Loucy (cell line): ENCODE measurements around the gene GGA3.

Source experiments
- H2AFZ ChIP-seq: fragments of 200-600 bp; sonication (generic); 2 replicates; pipeline ENCODE4 v1.6.0; 2016; ENCODE audit warnings: antibody characterized with exemption, mild to moderate bottlenecking, low read length, moderate library complexity
- H3F3A ChIP-seq: fragments of 200-600 bp; 2 replicates; pipeline ENCODE4 v1.6.0; 2016; ENCODE audit warnings: antibody characterized with exemption, low read depth, mild to moderate bottlenecking
- H3K27me3 ChIP-seq: fragments of 200-600 bp; sonication (generic); 2 replicates; pipeline ENCODE4 v1.6.1; 2014; ENCODE audit warnings: low read length, mild to moderate bottlenecking; ENCODE audit not compliant: insufficient read depth, poor library complexity, severe bottlenecking
- H3K36me3 ChIP-seq: fragments of 200-600 bp; sonication (generic); 2 replicates; pipeline ENCODE4 v1.6.1; 2016; ENCODE audit warnings: low read length; ENCODE audit not compliant: insufficient read depth
- H3K4me1 ChIP-seq: fragments of 200-600 bp; sonication (generic); 2 replicates; pipeline ENCODE4 v1.5.1; 2014; ENCODE audit warnings: low read length, mild to moderate bottlenecking; ENCODE audit not compliant: insufficient read depth, poor library complexity, severe bottlenecking
- H3K4me2 ChIP-seq: fragments of 200-600 bp; sonication (generic); 2 replicates; pipeline ENCODE4 v1.6.0; 2014; ENCODE audit warnings: antibody characterized with exemption, low read length, low read depth, mild to moderate bottlenecking; ENCODE audit not compliant: poor library complexity, severe bottlenecking
- H3K4me3 ChIP-seq: fragments of 200-600 bp; sonication (generic); 2 replicates; pipeline ENCODE4 v1.5.1; 2014; ENCODE audit warnings: low read length, mild to moderate bottlenecking, mixed read lengths; ENCODE audit not compliant: poor library complexity, severe bottlenecking
- H3K79me2 ChIP-seq: fragments of 200-600 bp; sonication (generic); 2 replicates; pipeline ENCODE4 v1.6.1; 2014; ENCODE audit warnings: low read length; ENCODE audit not compliant: insufficient read depth
- H3K9ac ChIP-seq: fragments of 200-600 bp; sonication (generic); 2 replicates; pipeline ENCODE4 v1.6.0; 2014; ENCODE audit warnings: mild to moderate bottlenecking, low read depth, low read length, moderate library complexity; ENCODE audit not compliant: poor library complexity, severe bottlenecking
- H3K9me2 ChIP-seq: fragments of 200-600 bp; sonication (generic); replicated peaks from 2 replicates; pipeline ENCODE4 v1.6.1; 2016; ENCODE audit warnings: low read depth, low read length, mixed read lengths
- H3K9me3 ChIP-seq: fragments of 200-600 bp; sonication (generic); 2 replicates; pipeline ENCODE4 v1.6.1; 2014; ENCODE audit warnings: mild to moderate bottlenecking, antibody characterized with exemption, low read length, low read depth; ENCODE audit not compliant: insufficient read depth
- H4K20me1 ChIP-seq: fragments of 200-600 bp; sonication (generic); 2 replicates; pipeline ENCODE4 v1.6.0; 2014; ENCODE audit warnings: antibody characterized with exemption, low read length, mild to moderate bottlenecking; ENCODE audit not compliant: insufficient read depth, poor library complexity, severe bottlenecking
- EZH2phosphoT487 ChIP-seq: fragments of 200-600 bp; IDR thresholded peaks from 2 replicates; pipeline ENCODE4 v1.6.1; 2018; ENCODE audit warnings: antibody characterized with exemption, mild to moderate bottlenecking, moderate library complexity, borderline replicate concordance
- TF ChIP-seq, protein P1 (sequence below): fragments of 200-600 bp; sonication (generic); conservative IDR thresholded peaks from 2 replicates; pipeline ENCODE4 v1.5.1; 2014; ENCODE audit warnings: mild to moderate bottlenecking, antibody characterized with exemption, low read length

GGA3 gene

DNA sequence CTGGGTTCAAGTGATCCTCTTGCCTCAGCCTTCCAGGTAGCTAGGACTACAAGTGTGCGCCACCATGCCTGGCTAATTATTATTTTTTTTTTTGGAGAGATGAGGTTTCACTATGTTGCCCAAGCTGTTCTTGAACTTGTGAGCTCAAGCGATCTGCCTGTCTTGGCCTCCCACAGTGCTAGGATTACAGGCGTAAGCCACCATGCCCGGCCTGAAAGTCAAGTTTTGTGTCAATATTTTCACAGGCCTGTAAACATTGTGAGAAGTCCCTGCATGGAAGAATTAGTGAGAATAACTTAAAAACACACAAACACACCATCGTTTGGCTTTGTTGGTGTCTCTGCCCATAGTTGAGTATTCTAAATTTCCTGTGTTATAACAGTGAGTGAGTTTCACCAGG, 33.7 kb downstream of the GGA3 start:
- Histone ChIP-seq H2AFZ (no peak overlapping the region), H3K9ac (no peak overlapping the region), H3K4me1 (no peaks in the 10 kb centered on the region), H3K79me2 (no peaks in the 10 kb centered on the region), H4K20me1 (no peaks in the 10 kb centered on the region), H3K36me3 (peaks cover 70% of the 10 kb centered on the region; the same call in 1 of the 2 replicates), H3F3A (no peaks in the 10 kb centered on the region), H3K27me3 (no peaks in the 10 kb centered on the region), H3K9me3 (no peaks in the 10 kb centered on the region), H3K4me3 (no peak overlapping the region), H3K9me2 (no peaks in the 10 kb centered on the region), H3K4me2 (no peak overlapping the region)
- no peak for TF ChIP-seq EZH2phosphoT487
- TF ChIP-seq, protein P1, sequence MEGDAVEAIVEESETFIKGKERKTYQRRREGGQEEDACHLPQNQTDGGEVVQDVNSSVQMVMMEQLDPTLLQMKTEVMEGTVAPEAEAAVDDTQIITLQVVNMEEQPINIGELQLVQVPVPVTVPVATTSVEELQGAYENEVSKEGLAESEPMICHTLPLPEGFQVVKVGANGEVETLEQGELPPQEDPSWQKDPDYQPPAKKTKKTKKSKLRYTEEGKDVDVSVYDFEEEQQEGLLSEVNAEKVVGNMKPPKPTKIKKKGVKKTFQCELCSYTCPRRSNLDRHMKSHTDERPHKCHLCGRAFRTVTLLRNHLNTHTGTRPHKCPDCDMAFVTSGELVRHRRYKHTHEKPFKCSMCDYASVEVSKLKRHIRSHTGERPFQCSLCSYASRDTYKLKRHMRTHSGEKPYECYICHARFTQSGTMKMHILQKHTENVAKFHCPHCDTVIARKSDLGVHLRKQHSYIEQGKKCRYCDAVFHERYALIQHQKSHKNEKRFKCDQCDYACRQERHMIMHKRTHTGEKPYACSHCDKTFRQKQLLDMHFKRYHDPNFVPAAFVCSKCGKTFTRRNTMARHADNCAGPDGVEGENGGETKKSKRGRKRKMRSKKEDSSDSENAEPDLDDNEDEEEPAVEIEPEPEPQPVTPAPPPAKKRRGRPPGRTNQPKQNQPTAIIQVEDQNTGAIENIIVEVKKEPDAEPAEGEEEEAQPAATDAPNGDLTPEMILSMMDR: no peak

DNA sequence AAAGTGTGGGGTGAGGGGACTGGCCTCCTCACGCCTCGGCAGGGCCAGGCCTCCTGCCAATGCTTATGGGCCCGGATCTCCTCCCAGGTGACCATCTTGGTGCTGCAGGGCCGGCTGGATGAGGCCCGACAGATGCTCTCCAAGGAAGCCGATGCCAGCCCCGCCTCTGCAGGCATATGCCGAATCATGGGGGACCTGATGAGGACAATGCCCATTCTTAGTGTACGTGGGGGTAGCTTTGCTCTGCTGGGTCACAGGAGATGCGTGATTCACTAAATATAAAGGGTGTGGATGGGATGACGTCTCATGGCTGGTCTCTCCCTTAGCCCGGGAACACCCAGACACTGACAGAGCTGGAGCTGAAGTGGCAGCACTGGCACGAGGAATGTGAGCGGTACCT, 36.4 kb downstream of the GGA3 start:
- no peak overlapping the region for H3K4me2 ChIP-seq
- no peak overlapping the region for H2AFZ ChIP-seq
- H3K4me3 ChIP-seq: no peak overlapping the region
- H3K79me2 ChIP-seq: no peaks in the 10 kb centered on the region
- H3K36me3 ChIP-seq: peaks cover 61% of the 10 kb centered on the region; the same call in 1 of the 2 replicates
- H4K20me1 ChIP-seq: no peaks in the 10 kb centered on the region
- H3F3A ChIP-seq: no peaks in the 10 kb centered on the region
- TF ChIP-seq, protein P1: no peak
- TF ChIP-seq EZH2phosphoT487: no peak
- no peaks in the 10 kb centered on the region for H3K9me3 ChIP-seq
- no peaks in the 10 kb centered on the region for H3K27me3 ChIP-seq
- no peak overlapping the region for H3K9ac ChIP-seq
- H3K4me1 ChIP-seq: no peaks in the 10 kb centered on the region
- H3K9me2 ChIP-seq: no peaks in the 10 kb centered on the region

DNA sequence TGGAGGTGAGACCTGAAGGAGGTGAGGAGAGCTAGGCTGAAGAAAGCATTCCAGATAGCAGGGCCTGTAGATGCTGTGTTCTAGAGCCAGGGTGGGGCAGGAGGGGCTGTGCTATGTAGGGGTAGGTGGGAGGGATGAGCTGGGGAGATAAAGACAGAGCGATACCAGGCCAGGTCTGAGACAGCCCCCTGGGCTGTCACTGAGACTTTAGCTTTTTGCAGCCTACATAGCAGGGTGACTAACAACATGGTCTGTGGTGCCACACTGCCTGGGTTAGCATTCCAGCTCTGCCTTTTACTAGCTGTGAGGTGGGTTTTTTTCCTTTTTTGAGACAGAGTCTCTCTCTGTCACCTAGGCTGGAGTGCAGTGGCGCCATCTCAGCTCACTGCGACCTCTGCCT, 41.6 kb downstream of the GGA3 start:
- Histone ChIP-seq H3K9me3 (no peaks in the 10 kb centered on the region), H3K79me2 (no peaks in the 10 kb centered on the region), H3K27me3 (no peaks in the 10 kb centered on the region), H2AFZ (no peak overlapping the region), H3K9ac (no peak overlapping the region), H3K9me2 (no peaks in the 10 kb centered on the region), H3K4me1 (no peaks in the 10 kb centered on the region), H3K36me3 (peaks cover 62% of the 10 kb centered on the region; the same call in 1 of the 2 replicates), H3K4me3 (no peak overlapping the region), H3K4me2 (no peak overlapping the region), H3F3A (no peaks in the 10 kb centered on the region), H4K20me1 (no peaks in the 10 kb centered on the region)
- TF ChIP-seq, protein P1: no peak
- TF ChIP-seq EZH2phosphoT487: no peak
